ENCODE data around the gene MCL1. TPM values are rescaled to one million over a fixed set of nuclear protein-coding genes. Genes with fewer than 3 reads are reported as not detected.

The MCL1 gene
- total and polyA plus RNA-seq, 7 donors = 119 to 352 (median 168) TPM

DNA sequence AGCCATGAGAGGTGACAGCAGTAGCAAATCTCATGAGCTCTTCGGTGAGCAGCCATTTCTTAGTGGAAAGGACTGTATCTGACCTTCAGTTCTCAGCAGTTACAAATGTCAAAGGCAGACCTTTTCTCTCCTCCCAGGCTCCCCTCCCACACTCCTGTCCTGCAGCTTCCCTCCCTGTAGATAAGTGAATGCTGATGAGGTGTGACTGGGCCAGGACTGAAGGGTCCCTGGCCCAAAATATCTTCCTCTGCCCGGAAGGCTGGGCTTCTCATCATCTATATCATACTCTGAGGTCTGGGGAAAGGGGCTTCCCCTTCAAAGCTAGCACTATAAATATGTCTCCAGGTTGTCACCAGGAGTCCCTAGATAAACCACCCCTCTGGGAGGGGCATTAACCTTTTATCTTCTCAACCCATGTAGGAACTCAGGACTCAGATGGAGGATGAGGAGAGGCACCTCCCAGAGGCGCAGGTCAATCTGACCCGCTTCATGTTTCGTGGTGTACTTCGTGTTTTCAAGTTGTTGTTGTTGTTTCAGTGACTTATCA is 33.9 kb downstream of the MCL1 start:
- DNase-seq = no peak
- Histone ChIP-seq H3K9me3 (no peaks in the 10 kb centered on the region), H3K27ac (peak overlapping the region in 1 of 4 donors; percentile 17), H3K4me1 (peaks cover 0 to 27% (median 17%) of the 10 kb centered on the region in 4 donors), H3K36me3 (no peaks in the 10 kb centered on the region), H3K4me3 (no peak overlapping the region), H3K27me3 (no peaks in the 10 kb centered on the region)
- intact Hi-C loops (cut with DNase I) = no loop called here
- WGBS, 2 donors = 91% methylated on average over 6 of the region's 6 CpGs
- TF ChIP-seq POLR2AphosphoS5 (IDR thresholded peaks at IDR 0.05) (no peak), POLR2A (IDR thresholded peaks at IDR 0.05) (no peak), EP300 (IDR thresholded peaks at IDR 0.05) (no peak), CTCF (IDR thresholded peaks at IDR 0.05) (no peak)

DNA sequence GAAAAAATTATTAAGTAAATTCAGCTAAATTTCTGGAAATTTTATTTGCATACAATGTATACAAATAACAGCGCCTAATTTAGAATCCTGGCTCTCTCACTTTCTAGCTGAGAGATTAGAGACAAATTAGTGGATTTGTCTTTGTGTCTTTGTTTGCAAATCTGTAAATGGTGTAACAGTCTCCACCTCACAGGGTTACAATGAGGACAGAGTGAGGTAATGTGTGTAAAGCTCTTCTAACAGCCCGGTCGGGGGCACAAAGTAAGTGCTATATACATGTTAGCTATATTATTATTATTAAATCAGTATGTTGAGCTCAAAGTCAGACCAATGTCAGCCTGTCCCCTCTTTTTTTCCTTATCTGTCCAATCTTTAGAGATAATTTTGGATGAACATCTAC is 35.2 kb downstream of the MCL1 start:
- H3K4me1 ChIP-seq = peaks cover 0 to 14% (median 6%) of the 10 kb centered on the region in 4 donors
- no peak overlapping the region for H3K4me3 ChIP-seq
- no peaks in the 10 kb centered on the region for H3K27me3 ChIP-seq
- TF ChIP-seq CTCF (IDR thresholded peaks at IDR 0.05) (no peak), POLR2AphosphoS5 (IDR thresholded peaks at IDR 0.05) (no peak), EP300 (IDR thresholded peaks at IDR 0.05) (no peak), POLR2A (IDR thresholded peaks at IDR 0.05) (no peak)
- 29 to 53% methylated on average over 3 of the region's 3 CpGs for WGBS, 2 donors
- DNase-seq = no peak
- no peaks in the 10 kb centered on the region for H3K36me3 ChIP-seq
- intact Hi-C loops (cut with DNase I) = no loop called here
- no peaks in the 10 kb centered on the region for H3K9me3 ChIP-seq
- H3K27ac ChIP-seq = peak overlapping the region in 1 of 4 donors; percentile 56

DNA sequence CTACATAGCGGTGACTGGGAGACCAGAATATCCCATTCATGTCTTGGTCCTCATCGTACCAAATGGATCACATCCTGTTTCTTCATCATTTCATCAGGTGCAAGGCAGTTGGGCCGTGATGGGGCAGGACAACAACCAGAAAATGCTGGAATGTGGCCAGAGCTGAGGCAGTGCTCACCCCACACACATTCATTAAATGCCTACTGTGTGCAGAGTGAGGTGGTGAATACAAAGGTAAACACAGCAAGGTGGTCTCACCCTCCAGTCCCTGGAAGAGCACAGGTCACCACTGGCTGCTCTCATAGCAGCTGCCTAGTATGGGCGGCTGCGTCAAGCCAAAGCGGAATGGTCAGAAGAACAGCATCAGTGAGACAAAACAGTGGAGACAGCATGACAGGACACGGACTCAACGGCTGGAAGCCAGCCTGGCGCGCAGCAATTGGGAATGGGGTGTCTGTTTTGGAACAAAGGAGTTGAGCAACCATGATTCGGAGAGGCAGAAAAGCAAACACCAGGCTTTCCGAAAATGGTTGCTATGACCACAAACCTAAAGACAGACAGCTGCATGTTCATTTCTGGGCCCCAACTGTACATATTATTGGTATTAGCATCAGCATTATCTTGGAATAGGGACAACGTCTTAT is 35.8 kb downstream of the MCL1 start:
- Histone ChIP-seq H3K9me3 (no peaks in the 10 kb centered on the region), H3K36me3 (no peaks in the 10 kb centered on the region), H3K4me1 (peaks cover 0 to 12% (median 4%) of the 10 kb centered on the region in 4 donors), H3K27ac (peak overlapping the region in 3 of 4 donors; percentile 43 to 56 (median 52)), H3K27me3 (no peaks in the 10 kb centered on the region), H3K4me3 (no peak overlapping the region)
- intact Hi-C loops (cut with DNase I) = no loop called here
- peak in 3 of 4 donors; percentile 31 to 58 (median 46) for TF ChIP-seq POLR2AphosphoS5 (IDR thresholded peaks at IDR 0.05)
- TF ChIP-seq EP300 (IDR thresholded peaks at IDR 0.05) = no peak
- no peak for DNase-seq
- WGBS, 2 donors = 79 to 80% methylated on average over 13 of the region's 13 CpGs

DNA sequence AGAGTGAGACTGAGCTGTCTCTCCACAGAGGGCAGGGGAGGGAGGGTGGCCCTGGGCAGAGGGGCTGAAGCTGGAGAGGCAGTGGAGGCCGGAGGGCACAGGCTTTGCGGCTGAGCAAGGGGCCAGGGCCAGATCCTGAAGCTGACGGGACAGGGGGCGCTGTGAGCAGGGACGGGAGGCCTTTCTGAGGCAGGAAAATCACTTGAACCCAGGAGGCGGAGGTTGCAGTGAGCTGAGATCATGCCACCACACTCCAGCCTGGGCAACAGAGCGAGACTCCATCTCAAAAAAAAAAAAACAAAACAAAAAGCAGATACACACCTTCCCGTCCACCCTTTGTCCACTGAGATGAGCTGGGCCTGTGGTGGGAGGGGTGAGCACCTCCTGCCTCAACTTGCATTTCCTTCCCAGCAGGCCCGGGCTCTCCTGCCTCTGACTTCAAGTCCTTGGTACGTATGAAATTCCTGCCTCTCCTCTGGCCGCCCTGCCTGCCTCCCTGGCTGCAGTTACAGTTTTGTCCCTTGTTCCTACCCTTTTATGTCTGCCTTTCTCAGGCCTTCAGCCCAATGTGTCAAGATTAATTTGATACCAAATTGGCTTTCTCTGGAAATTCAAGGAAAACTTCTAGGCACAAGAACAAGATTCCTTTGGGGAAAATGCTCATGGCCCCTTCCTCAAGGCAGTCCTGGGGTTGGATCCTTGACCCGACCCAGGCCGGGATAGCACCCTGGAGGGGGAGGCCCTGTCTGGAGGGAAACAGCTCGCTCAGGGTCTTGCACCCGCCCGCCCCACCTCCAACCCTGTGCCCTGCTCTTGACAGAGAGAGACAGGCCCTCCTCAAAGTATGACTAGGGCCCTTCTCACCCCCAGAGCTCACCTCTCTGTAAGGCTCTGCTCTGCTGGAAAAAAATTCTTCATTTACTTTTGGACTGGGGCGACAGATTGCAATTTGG is 41.4 kb downstream of the MCL1 start:
- H3K36me3 ChIP-seq = no peaks in the 10 kb centered on the region
- intact Hi-C loops (cut with DNase I) = loop anchor here (10.0 kb wide), 1 partner anchor 293 kb away; no protein-coding TSS in a partner anchor
- H3K27me3 ChIP-seq = no peaks in the 10 kb centered on the region
- H3K9me3 ChIP-seq = no peaks in the 10 kb centered on the region
- DNase-seq = peak; percentile 76
- H3K27ac ChIP-seq = peak overlapping the region; percentile 32 to 83 (median 54)
- H3K4me1 ChIP-seq = peaks cover 0 to 28% (median 11%) of the 10 kb centered on the region in 4 donors
- WGBS, 2 donors = 79 to 81% methylated on average over 17 of the region's 17 CpGs
- H3K4me3 ChIP-seq = no peak overlapping the region
- TF ChIP-seq POLR2A (IDR thresholded peaks at IDR 0.05) (no peak), POLR2AphosphoS5 (IDR thresholded peaks at IDR 0.05) (peak in 1 of 4 donors; percentile 25)

- intact Hi-C loops (cut with DNase I) = loop anchor here (10.0 kb wide), 1 partner anchor 292 kb away; no protein-coding TSS in a partner anchor
- Histone ChIP-seq H3K4me3 (no peak overlapping the region), H3K9me3 (no peaks in the 10 kb centered on the region), H3K27me3 (no peaks in the 10 kb centered on the region), H3K4me1 (peaks cover 0 to 37% (median 17%) of the 10 kb centered on the region in 4 donors), H3K27ac (peak overlapping the region; percentile 32 to 83 (median 54)), H3K36me3 (no peaks in the 10 kb centered on the region)
- no peak for TF ChIP-seq EP300 (IDR thresholded peaks at IDR 0.05)
- TF ChIP-seq CTCF (IDR thresholded peaks at IDR 0.05) = no peak
- no peak for TF ChIP-seq POLR2AphosphoS5 (IDR thresholded peaks at IDR 0.05)
- DNase-seq = no peak
- WGBS, 2 donors = 92 to 95% methylated on average over 12 of the region's 12 CpGs
Measured at GRCh38 chr1:150536836-150537731, 42.3 kb downstream of the MCL1 start.

Measured in sigmoid colon (tissue), 7 donors.